NCI-H524 treated with DMSO at 0.1 percent for 48 hours (cell line): ENCODE results near the gene SLC6A9.

Experiments used
- DNase-seq: peaks from one replicate; lab custom pipeline; 2025; lab: John Stamatoyannopoulos, UW

The SLC6A9 gene

DNA sequence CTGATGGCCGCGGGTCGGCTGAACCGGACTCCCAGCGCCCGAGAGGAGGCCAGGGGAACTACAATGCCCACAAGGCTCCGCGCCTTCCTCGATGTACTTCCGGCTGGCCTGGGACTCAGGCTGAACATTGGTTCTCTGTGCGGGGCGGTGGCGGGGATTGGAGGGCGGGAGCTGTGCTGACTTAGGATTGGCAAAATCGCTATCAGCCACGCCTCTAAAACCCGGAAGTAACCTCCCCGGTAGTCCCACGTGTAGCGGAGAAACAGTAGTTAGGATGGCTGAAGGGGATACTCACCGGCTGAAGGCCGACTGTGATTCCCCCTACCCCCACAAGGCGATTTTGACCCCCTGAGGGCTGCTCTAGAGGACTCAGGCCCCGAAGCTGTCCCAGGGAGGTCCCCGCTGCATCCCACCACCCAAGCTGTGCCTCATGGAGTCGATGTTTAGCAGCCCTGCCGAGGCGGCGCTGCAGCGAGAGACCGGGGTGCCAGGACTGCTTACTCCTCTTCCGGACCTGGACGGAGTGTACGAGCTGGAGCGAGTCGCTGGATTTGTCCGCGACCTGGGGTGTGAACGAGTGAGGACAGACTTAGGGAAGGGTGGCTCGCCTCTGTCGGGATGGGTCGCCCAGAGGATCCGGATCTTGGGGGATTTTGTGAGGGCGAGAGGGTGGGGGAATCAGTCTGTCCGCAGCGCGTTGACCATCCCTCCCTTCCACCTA is 61.4 kb downstream of the SLC6A9 start, which contains the start of gene DPH2:
Gene DPH2 (plus strand): TSS at position 265 of the 721 bp plus-strand sequence. CDS start 166 bp downstream, at position 431.
- DNase-seq: peak; percentile 82

DNA sequence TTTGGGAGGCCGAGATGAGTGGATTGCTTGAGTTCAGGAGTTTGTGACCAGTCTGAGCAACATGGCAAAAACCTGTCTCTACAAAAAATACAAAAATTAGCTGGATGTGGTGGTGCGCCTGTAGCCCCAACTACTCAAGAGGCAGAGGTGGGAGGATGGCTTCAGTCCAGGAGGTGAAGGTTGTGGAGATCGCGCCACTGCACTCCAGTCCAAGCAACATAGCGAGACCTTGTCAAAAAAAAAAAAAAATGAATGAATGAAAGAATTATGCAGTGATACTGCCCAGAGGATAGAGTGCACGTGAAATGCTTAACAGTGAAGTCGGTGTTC is 61.9 kb downstream of the SLC6A9 start:
- no peak for DNase-seq

DNA sequence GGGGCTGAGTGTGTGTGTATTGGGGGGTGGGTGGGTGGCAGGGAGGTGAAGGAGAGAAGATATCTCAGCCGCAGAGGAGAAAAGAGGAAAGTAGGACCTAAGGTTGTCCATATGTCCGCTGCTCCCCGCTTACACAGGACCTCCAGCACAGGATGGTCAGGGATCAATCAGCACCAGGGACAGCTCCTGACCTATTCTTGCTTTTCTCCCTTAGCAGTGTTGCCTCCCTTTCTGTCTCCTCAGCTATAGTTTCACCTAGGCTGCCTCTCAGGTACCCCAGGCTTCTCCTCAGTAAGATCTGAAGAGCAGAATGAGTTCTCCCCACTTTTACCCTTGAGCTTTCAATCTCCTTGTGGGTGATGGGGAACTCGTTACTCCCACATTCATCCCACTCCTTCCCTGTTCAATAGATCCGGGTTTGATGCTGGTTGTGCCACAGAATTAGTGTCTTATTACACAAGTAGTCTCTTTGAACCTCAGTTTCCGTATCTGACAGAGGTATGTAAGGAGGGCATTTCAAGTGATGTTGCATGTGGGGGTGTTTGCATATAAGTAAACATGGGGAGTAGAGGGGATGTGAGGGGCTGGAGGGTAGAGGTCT is 62.8 kb downstream of the SLC6A9 start:
- no peak for DNase-seq

DNA sequence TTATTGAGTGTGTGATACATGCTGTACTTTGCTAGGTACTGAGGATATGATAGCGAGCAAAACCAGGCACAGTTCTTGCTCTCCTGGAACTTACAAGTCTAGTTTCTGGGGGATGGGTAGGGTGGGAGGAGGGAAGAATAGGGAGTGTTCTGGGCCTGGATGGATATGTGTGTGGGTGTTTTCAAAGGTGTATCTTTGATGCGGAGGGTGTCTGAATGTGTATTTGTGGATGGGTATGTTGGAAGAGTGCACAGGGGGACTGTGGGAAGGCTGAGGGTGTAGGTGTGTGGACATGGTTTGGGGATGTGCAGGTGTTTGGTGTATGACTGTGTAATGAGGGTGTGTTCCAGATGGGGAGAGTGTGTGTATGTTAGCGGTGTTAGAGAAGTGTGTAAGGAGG is 65.9 kb downstream of the SLC6A9 start:
- DNase-seq: no peak

DNA sequence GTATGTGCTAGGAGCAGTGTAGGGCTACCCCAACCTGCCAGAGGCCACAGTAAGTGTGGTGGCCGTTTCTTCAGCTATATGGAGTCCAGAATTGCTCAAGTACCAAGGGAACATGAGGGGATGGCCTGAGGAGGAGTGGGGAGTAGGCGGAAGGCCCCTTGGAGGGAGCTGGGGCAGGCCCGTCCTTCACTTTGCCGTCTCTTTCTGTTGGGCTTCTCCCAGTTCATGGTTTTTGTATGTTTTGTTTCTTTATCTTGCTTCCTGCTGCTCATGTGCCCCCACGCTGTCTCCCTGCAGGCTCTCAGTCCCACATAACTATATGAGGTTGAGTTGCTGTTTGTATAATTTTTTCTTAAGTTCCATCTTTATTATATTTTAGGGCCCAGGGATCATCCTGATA is 67.4 kb downstream of the SLC6A9 start:
- no peak for DNase-seq

DNA sequence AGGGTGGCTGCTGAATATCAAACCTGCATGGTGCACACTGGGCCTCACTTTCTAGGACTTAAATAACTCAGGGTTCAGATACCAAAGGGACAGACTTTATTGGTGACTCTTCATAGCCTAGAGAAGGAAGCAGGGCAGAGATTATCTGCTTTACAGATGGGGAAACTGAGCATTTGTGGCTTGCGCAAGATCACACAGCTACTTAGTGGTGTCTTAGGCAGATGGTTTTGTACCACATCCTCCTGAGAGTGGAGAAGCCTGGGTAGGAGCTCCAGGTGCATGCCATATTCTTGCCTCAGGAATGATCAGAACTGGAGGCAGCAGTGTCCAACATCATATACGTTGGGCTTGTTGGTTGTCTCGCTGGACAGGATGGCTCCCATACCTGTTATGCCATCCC is 68.3 kb downstream of the SLC6A9 start:
- no peak for DNase-seq

DNA sequence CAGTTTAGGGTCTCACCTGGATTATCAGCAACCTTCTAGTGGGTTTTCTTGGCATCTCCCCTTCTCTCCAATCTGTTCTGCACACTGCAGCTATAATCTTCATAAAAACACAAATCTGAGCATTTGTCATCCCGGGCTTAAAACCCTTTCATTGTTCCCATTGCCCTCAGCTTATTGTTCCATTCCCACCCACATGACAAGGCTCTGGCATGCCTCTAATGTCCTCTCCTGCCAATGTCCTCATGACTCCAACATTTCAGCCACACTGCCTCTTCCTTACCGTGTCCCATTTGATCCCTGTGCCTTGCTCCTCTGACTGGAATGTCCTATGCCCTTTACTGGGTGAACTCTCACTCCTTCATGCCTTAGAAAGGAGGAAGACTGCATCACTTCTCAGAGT is 68.9 kb downstream of the SLC6A9 start:
- DNase-seq: no peak

DNA sequence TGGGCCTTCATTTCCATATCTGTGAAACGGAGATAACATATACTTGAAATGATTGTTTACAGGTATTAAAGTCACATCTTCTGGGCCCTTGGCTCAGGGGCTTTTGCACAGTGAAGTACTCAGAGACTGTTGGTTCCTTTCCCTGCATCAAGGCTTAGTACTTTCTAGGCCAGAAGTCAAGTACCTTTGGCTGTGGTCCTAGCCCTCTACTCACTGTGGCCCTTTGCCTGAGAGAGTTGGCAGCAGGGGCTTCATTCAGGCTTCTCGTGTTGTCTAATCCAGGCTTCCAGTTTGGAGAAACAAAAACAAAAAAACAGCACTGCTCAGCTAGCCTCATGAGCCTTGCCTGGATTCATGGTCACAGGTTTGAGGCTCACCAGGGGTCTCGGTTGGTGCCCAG is 69.6 kb downstream of the SLC6A9 start:
- DNase-seq: no peak

DNA sequence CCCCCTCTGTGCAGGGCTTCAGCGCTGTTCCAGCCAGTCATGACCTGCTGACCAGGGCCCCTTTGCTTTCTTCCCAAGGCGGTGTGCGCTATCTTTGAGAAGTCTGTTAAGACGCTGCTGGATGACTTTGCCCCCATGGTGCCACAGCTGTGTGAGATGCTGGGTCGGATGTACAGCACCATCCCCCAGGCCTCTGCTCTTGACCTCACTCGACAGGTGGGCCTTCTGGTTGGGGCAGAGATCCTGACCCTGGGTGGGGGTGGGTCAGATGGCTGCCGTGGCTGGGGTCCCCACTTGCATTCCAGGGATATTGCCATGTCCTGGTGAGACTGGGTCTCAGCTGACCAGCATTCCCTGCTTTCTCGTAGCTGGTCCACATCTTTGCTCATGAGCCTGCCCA is 70.5 kb downstream of the SLC6A9 start:
- no peak for DNase-seq

DNA sequence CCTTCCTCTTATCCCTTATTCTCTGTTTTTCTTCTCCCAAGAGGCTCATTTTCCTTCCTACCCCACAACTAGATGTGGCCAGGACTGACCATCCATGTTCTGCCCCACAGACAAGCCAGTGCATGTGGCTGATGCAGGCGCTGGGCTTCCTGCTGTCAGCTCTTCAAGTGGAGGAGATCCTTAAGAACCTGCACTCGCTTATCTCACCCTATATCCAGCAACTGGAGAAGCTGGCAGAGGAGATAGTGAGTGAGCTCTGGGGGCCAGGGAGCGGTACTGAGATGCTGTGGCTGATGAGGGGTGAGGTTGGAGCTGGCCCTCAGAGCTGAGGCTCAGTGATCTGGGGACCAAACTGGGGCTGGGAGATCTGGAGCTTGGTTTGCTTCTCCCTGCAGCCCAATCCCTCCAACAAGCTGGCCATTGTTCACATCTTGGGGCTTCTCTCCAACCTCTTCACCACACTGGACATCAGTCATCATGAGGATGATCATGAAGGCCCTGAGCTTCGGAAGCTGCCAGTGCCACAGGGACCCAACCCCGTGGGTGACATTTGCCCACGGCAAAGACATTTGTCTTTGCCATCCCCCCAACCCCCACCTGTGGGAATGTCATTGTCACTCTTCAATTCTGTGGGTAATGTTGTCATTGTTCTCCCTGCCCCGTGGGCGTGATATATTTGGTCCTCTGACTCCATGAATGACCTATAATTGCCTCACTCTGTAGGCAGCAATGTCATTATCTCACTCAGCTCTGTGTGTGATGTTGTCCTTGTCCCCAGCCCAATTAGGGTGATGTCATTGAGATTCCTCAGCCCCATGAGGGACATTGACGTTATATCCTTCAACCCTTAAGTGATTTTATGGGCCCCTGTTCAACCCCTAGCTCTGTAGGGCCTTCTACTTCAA is 72.7 kb downstream of the SLC6A9 start:
- no peak for DNase-seq

DNA sequence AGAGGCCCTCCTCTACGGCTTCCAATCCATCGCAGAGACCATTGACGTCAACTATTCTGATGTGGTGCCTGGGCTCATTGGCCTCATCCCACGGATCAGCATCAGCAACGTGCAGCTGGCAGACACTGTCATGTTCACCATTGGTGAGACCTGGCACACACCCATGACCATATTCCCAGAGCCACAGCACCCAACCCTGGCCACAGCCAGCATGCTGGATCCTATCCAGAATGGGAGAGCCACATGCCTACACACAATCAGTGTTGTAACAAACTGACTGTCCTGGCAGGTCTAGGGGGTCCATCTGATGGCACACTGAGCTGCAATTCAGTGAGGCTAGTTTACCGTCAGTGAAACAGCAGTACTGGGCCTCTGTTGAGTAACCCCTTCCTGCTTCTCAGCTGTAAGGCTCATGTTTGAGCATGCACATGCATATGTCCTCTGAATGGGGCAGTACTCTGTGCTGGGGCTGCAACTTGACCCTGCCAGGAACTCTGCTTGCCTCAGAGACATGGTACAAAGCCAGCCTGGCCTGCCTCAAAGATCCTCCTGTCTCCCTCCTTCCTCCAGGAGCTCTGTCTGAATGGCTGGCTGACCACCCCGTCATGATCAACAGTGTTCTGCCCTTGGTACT is 73.7 kb downstream of the SLC6A9 start:
- no peak for DNase-seq

DNA sequence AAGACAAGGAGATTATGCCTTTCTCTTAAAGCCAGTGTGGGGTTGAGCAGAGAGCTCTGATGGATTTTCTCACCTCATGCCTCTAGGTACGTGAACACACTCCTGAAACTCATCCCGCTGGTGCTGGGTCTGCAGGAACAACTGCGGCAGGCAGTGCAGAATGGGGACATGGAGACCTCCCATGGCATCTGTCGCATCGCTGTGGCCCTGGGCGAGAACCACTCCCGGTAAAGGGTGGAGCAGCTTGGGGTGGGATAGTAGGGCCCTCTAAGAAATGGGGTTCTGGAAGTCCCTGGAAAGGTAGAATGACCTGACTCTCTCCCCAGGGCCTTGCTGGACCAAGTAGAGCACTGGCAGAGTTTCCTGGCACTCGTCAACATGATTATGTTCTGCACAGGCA is 75.0 kb downstream of the SLC6A9 start:
- DNase-seq: no peak

DNA sequence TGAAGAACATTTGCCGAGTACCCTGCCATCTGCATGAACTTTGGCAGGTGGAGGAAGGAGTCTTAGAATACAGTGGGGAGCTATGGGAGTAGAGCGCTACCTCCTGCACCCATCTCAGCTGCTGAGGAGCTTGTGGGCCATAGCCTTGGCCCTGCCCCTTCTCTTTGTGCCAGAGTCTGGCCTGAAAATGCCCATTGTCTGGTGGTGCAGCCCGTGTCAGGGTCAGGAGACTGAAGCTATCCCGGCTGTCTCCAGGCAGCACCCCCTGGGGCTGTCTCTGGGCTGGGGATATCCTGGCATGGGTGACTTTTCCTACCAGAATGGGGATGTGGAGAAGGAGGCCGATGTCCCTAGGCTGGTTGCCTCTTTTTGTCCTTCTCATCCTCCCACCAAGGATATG is 77.2 kb downstream of the SLC6A9 start:
- DNase-seq: no peak

DNA sequence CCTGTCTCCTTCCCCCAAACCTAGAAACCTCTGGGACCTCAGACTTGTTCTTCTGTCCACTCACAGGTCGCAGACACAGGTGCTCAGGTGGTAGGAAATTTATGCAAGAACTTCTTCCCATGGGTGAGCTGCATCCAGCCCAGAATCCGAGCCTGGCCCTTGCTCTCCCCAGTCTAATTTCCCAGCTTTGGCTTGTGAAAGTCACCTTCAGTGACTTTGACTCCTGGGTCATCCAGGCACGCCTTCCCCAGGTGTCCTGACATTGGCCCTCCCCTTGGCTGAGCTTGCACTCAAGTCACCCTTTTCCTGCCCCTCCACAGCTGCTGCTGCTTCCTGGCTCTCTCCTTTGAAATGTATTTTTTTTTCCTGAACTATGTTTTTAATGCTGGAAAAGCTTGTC is 77.9 kb downstream of the SLC6A9 start:
- no peak for DNase-seq

DNA sequence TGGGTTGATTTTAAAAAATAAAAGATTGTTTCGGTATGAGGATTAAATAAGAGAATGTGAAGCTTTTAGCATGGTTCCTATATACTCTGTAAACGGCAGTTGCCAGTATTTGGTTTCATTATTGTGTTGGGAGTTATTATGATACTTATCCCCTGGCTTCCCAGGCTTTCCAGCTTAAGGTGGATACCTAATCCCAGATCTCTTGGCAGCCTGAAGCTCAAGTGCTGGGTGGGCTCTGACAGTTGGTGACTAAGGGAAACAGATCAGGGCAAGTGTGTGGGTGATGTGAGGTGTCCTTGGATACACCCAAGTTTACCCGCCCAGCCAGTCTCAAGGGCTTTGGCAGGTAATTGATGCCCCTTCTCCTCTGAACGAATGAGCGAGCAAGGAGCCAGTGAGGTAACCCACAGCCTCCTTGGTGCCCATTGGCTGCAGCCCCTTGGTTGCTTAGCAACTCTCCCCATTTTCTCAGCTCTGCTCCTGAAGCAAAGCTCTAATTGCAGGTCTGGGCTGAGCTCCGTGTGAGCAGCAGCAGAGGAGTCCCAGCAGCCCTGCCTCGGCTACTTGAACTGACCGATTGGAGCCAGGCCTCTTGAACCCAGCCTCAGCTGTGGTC is 78.4 kb downstream of the SLC6A9 start:
- DNase-seq: peak; percentile 95

DNA sequence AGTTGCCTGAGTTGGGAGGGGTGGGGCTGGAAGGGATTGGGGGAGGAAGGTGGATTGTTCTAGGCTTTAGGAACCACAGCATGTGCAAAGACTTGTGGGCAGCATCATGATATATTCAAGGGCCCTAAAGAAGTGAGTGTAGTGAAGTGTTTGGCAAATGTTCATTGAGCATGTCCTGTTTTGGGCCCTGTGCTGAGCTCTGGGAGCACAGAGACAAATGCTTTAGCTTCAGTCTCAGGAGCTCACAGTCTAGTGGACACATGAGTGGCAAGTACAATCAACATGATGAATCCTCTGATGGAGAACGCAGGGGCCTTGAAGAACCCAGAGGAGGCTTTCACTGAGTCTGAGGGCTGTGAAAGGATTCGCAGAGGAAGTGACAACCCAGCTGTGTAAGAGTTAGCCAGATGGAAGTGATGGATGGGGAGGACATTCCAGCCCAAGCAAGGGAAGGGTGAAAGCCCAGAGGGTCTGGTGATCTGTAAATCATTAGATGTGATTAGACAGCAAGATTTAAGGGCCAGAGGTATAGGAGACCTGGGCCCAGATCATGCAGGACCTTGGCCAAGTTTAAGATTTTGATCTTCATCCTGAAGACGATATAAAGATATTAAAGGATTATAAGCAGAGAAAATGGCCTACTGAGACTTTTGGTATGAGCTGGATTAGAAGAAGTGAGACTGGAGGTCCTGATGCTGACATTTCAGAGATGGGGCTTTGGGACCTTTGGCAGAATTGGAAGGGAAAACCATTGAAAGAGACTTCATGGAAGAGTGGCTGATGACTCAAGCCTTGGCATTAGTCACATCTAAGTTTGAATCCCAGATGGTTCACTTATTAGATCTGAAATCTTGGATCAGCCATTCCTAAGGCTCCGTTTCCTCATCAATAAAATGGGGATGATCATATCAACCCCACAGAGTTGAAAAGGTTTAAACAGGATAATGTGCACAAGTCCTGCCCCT is 80.0 kb downstream of the SLC6A9 start:
- no peak for DNase-seq

DNA sequence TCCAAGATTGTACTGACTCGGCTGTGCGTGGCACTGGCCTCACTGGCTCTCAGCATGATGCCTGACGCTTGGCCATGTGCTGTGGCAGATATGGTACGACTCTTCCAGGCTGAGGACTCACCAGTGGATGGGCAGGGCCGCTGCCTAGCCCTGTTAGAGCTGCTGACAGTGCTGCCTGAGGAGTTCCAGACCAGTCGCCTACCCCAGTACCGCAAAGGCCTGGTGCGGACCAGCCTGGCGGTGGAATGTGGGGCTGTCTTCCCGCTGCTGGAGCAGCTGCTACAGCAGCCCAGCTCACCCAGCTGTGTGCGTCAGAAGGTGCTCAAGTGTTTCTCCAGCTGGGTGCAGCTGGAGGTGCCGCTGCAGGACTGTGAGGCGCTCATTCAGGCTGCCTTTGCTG is 81.6 kb downstream of the SLC6A9 start:
- DNase-seq: no peak

DNA sequence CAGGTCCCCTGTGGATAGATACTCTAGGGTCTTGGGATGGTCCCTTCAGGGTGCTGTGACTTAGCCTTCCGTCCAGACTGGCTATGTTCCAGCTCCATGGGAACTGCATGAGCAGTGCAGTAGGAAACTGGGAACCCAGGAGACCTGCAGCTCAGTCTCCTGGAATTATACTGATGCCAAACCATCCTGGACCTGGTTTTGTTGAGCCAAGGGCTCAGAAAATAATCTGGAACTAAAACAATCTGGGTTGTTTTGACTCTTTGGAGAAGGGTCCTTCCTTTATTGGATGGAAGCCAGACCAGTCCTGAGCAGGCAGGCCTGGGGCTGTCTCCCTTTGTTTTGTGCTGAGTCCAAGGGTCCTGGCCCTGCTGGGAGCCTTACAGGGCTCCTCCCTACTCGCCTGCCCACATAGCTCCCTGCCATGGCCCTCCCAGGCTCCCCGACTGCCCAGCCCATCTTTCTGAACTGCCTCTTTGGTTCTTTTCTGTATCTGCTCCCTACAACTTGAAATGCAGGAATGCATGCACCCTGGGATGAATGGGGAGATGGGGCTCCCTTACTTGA is 83.3 kb downstream of the SLC6A9 start:
- no peak for DNase-seq

DNA sequence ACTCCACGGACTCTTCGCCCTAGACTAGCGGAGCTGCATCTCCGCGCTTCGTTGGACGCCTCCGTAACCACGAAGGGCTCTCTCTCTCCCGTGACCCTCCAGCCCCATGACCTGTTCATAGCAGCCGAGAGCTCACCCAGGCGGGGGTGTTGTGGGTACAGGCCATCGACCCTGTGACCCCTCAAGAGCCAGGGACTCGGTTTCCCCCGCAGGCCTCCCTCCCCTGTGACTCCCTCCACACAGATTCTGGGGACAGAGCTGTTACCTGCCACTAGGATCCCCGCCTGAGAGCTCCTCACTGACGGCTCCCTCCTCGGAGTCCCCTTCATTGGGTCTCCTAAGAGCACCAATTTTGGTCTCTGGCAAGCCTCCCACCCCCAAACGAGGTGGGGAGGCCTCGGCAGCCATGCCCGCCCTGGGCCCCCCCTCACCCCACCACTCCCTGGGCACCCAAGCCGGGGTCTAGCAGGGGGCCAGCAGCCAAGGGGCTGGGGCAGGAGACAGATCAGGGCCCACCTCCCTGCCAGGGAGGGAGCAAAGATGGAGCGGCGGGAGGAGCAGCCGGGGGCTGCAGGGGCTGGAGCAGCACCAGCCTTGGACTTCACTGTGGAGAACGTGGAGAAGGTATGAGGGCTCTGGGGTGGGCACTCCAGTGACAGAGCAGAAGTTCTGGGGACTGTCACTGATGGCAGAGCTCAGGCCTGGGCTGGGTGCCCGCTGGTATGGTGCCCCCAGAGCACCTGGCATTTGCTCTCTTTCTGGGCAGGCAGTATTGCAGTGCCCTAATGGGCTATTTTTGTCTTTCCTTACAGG is 84.0 kb downstream of the SLC6A9 start:
- DNase-seq: no peak
